ENCODE data around the gene MCUR1.

MCUR1 gene

GRCh38 chr6:13742961-13743735 lies 71.2 kb downstream of the MCUR1 start:
- Histone ChIP-seq H3K4me3 (ENCODE audit: low read length) (no peak overlapping the region), H3K4me1 (ENCODE audit: control insufficient read depth, insufficient read depth, low read length) (no peaks in the 10 kb centered on the region), H3K9me3 (ENCODE audit: control insufficient read depth, insufficient read depth, low read length) (no peaks in the 10 kb centered on the region), H3K36me3 (ENCODE audit: control insufficient read depth, insufficient read depth, low read length) (no peaks in the 10 kb centered on the region), H3K27me3 (ENCODE audit: control insufficient read depth, insufficient read depth, low read length) (no peaks in the 10 kb centered on the region), H3K27ac (ENCODE audit: low read length) (no peak overlapping the region)
- WGBS (ENCODE audit: insufficient coverage, insufficient read length), result no CpG with 5 or more reads among the region's 56 CpGs
- DNase-seq (ENCODE audit: low read depth, low spot score), result no peak

DNA sequence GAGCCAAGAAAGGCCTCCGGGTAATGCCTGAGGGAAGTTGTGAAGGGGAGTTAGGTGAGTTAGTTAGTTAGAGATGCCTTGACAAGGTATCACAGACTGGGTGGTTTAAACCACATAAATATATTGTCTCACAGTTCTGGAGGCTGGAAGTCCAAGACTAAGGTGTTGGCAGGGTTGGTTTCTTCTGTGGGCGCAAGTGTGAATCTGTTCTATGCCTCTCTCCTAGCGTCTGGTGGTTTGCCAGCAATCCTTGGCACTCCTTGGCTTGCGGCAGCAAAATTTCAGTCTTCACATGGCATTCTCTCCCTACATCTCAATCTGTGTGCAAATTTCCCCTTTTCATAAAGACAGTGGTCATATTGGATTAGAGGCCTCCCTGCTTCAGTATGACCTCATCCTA lies 73.0 kb downstream of the MCUR1 start:
- no peak overlapping the region for H3K4me3 ChIP-seq (ENCODE audit: low read length)
- H3K4me1 ChIP-seq (ENCODE audit: control insufficient read depth, insufficient read depth, low read length), result no peaks in the 10 kb centered on the region
- H3K36me3 ChIP-seq (ENCODE audit: control insufficient read depth, insufficient read depth, low read length), result no peaks in the 10 kb centered on the region
- H3K27me3 ChIP-seq (ENCODE audit: control insufficient read depth, insufficient read depth, low read length), result no peaks in the 10 kb centered on the region
- no peak overlapping the region for H3K27ac ChIP-seq (ENCODE audit: low read length)
- DNase-seq (ENCODE audit: low read depth, low spot score), result no peak
- no CpG with 5 or more reads among the region's 4 CpGs for WGBS (ENCODE audit: insufficient coverage, insufficient read length)
- H3K9me3 ChIP-seq (ENCODE audit: control insufficient read depth, insufficient read depth, low read length), result no peaks in the 10 kb centered on the region
